HepG2 (cell line): Measurements from ENCODE around the gene PRDX5. TPM values are rescaled to one million over a fixed set of nuclear protein-coding genes. Genes with fewer than 3 reads are reported as not detected.

Source experiments
- ARID4A ChIP-seq: sonication (generic); formaldehyde crosslinking; IDR thresholded peaks from 2 replicates; pipeline ENCODE4 v1.5.0; 2020; ENCODE audit warnings: mild to moderate bottlenecking, missing genetic modification reagents, borderline replicate concordance
- ARNT ChIP-seq: fragments of 450-650 bp; IDR thresholded peaks from 2 replicates; pipeline ENCODE4 v1.6.1; 2017
- ATRX ChIP-seq: sonication (generic); formaldehyde crosslinking; IDR thresholded peaks from 2 replicates; pipeline ENCODE4 v1.4.0; 2020; ENCODE audit warnings: missing genetic modification reagents, borderline replicate concordance
- BRF2 ChIP-seq: sonication (generic); formaldehyde crosslinking; IDR thresholded peaks from 2 replicates; pipeline ENCODE4 v1.8.1; 2022; ENCODE audit warnings: mild to moderate bottlenecking, missing genetic modification reagents
- HMGXB4 ChIP-seq, 2 experiments: sonication (generic) in 1 of 2; formaldehyde crosslinking in 1 of 2; IDR thresholded peaks; 2 replicates each; pipeline versions ENCODE4 v1.4.0 to v1.6.1; 2018 to 2020; ENCODE audit warnings: missing genetic modification reagents in 2 of 2, borderline replicate concordance in 1 of 2, low read depth in 1 of 2, mild to moderate bottlenecking in 1 of 2, missing biosample characterization in 1 of 2
- HNRNPL ChIP-seq: fragments of 200-400 bp; formaldehyde crosslinking; IDR thresholded peaks from 2 replicates; pipeline ENCODE4 v1.6.1; 2017; ENCODE audit warnings: mild to moderate bottlenecking, low read depth, low read length
- MYPOP ChIP-seq: sonication (generic); formaldehyde crosslinking; IDR thresholded peaks from 2 replicates; pipeline ENCODE4 v1.8.1; 2023; ENCODE audit warnings: mild to moderate bottlenecking, moderate library complexity, missing genetic modification reagents
- SALL1 ChIP-seq: sonication (generic); formaldehyde crosslinking; IDR thresholded peaks from 2 replicates; pipeline ENCODE4 v1.8.0; 2022; ENCODE audit warnings: mild to moderate bottlenecking, missing genetic modification reagents
- SNAPC2 ChIP-seq: sonication (generic); formaldehyde crosslinking; IDR thresholded peaks from 2 replicates; pipeline ENCODE4 v1.8.1; 2022; ENCODE audit warnings: mild to moderate bottlenecking, missing genetic modification reagents
- THAP7 ChIP-seq: sonication (generic); formaldehyde crosslinking; IDR thresholded peaks from 2 replicates; pipeline ENCODE4 v1.8.1; 2023; ENCODE audit warnings: mild to moderate bottlenecking, missing genetic modification reagents
- TMF1 ChIP-seq: sonication (generic); formaldehyde crosslinking; IDR thresholded peaks from 2 replicates; pipeline ENCODE4 v1.8.1; 2022; ENCODE audit warnings: low read depth, missing genetic modification reagents
- ZNF160 ChIP-seq: sonication (generic); formaldehyde crosslinking; IDR thresholded peaks from 2 replicates; pipeline ENCODE4 v1.8.0; 2022; ENCODE audit warnings: mild to moderate bottlenecking, inconsistent platforms, missing genetic modification reagents
- ZNF510 ChIP-seq: sonication (generic); formaldehyde crosslinking; IDR thresholded peaks from 2 replicates; pipeline ENCODE4 v1.4.0; 2020; ENCODE audit warnings: low read depth, mild to moderate bottlenecking, missing genetic modification reagents
- ZNF567 ChIP-seq: sonication (generic); formaldehyde crosslinking; IDR thresholded peaks from 2 replicates; pipeline ENCODE4 v1.8.1; 2023; ENCODE audit warnings: mild to moderate bottlenecking, missing genetic modification reagents, borderline replicate concordance
- ZNF569 ChIP-seq: sonication (generic); formaldehyde crosslinking; IDR thresholded peaks from 2 replicates; pipeline ENCODE4 v1.5.0; 2020; ENCODE audit warnings: mild to moderate bottlenecking, missing genetic modification reagents, moderate library complexity, borderline replicate concordance
- ZNF614 ChIP-seq: IDR thresholded peaks from 2 replicates; pipeline ENCODE4 v1.6.1; 2018; ENCODE audit warnings: missing biosample characterization, missing genetic modification reagents, inconsistent platforms, borderline replicate concordance
- ZUFSP ChIP-seq: sonication (generic); formaldehyde crosslinking; IDR thresholded peaks from 2 replicates; pipeline ENCODE4 v1.9.0; 2021; ENCODE audit warnings: missing genetic modification reagents, mild to moderate bottlenecking, borderline replicate concordance
- polyA plus RNA-seq, 8 experiments: library from polyadenylated mRNA; depleted of rRNA in 3 of 8; stranded (reverse) in 7 of 8; unstranded in 1 of 8; fragments of >200 nt; fragmentation: Illumina TruSeq in 4 of 8; extraction: Trizol in 4 of 8; gene quantifications; 2 replicates each; pipeline versions ENCODE4 v1.2.1 to v1.2.3, GENCODE V29; 2011 to 2016; ENCODE audit warnings: low read depth in 4 of 8, missing spikeins in 1 of 8, mixed read lengths in 1 of 8; ENCODE audit not compliant: insufficient read depth in 1 of 8
- total RNA-seq, 5 experiments: library from RNA; depleted of rRNA; stranded (reverse); fragments of >200 nt; fragmentation: Illumina TruSeq; extraction: Trizol; gene quantifications; 2 replicates each; pipeline ENCODE4 v1.2.3, GENCODE V29; 2016; ENCODE audit warnings: low read depth in 1 of 5

Gene PRDX5
- total and polyA plus RNA-seq, 2 of the 13 experiments (the other 11 are each of a cell fraction or from before 2014, with no cell fraction given), result 215 to 311 TPM

- TF ChIP-seq THAP7 (peak; percentile 99), ZNF569 (CRISPR knock-in tag) (no peak), ZNF510 (CRISPR knock-in tag) (no peak), ARNT (no peak), ZUFSP (CRISPR knock-in tag) (no peak), ARID4A (peak; percentile 61; the same call in 1 of the 2 replicates), ZNF567 (CRISPR knock-in tag) (0 out of 2 replicates have a peak, but pooled peaks have one; percentile 46), SNAPC2 (CRISPR knock-in tag) (peak; percentile 100), SALL1 (CRISPR knock-in tag) (peak; percentile 52; the same call in 1 of the 2 replicates), ZNF614 (CRISPR knock-in tag) (no peak), HNRNPL (peak; percentile 67; the same call in 1 of the 2 replicates), BRF2 (0 out of 2 replicates have a peak, but pooled peaks have one; percentile 33), TMF1 (CRISPR knock-in tag) (peak; percentile 33; the same call in 1 of the 2 replicates), HMGXB4 (CRISPR knock-in tag; IDR thresholded peaks at IDR 0.05; ENCODE audit: borderline replicate concordance in 1 of 2, low read depth in 1 of 2) (peak in 1 of 2 experiments; percentile 21; a peak in 2 of 4 replicates), ZNF160 (CRISPR knock-in tag) (0 out of 2 replicates have a peak, but pooled peaks have one; percentile 31), MYPOP (CRISPR knock-in tag) (peak; percentile 76; the same call in 1 of the 2 replicates), ATRX (CRISPR knock-in tag) (no peak)
Observed at GRCh38 chr11:64317325-64317960, 478 bp upstream of the PRDX5 start, which contains the start of gene TRMT112 (continued).
